Measurements from ENCODE around the gene KRTAP21-1.

Gene KRTAP21-1

DNA sequence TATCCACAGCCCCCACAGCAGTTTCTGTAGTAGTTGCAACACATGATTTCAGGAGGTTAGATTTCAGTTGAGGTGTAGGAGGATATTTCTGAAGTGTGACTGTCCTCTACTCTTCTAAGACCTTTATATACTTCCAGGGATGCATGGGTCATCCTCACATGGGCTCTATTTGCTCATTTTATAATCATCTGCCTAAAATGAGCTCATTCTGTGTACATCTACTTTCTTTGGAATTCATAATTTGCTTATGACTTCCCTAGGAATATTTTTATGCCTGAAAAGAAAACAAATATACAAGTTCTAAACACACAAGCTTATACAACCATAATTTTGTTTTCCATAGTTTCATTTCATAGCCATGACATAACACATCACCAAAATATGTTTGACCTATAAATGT is 8.1 kb downstream of the KRTAP21-1 start, which contains the start of gene KRTAP21-2:
Gene KRTAP21-2, minus strand, starts transcription at position 101 of the 400 bp plus-strand sequence. Its CDS starts 57 bp downstream, at position 44.
- no peak within 1 kb of the TSS for H3K4me3 ChIP-seq (ENCODE audit: low read depth, low read length)
- no peak for TF ChIP-seq CTCF (IDR thresholded peaks at IDR 0.05; ENCODE audit: borderline replicate concordance, insufficient read depth, low read depth, low read length)

GRCh38 chr21:30740462-30740861 is 14.8 kb downstream of the KRTAP21-1 start:
- H3K4me3 ChIP-seq (ENCODE audit: low read depth, low read length), result no peak overlapping the region
- TF ChIP-seq CTCF (IDR thresholded peaks at IDR 0.05; ENCODE audit: borderline replicate concordance, insufficient read depth, low read depth, low read length), result no peak

GRCh38 chr21:30733026-30733425 is 22.2 kb downstream of the KRTAP21-1 start:
- no peak for TF ChIP-seq CTCF (IDR thresholded peaks at IDR 0.05; ENCODE audit: borderline replicate concordance, insufficient read depth, low read depth, low read length)
- no peak overlapping the region for H3K4me3 ChIP-seq (ENCODE audit: low read depth, low read length)

GRCh38 chr21:30726726-30727125 is 28.5 kb downstream of the KRTAP21-1 start:
- no peak for TF ChIP-seq CTCF (IDR thresholded peaks at IDR 0.05; ENCODE audit: borderline replicate concordance, insufficient read depth, low read depth, low read length)
- H3K4me3 ChIP-seq (ENCODE audit: low read depth, low read length), result no peak overlapping the region

DNA sequence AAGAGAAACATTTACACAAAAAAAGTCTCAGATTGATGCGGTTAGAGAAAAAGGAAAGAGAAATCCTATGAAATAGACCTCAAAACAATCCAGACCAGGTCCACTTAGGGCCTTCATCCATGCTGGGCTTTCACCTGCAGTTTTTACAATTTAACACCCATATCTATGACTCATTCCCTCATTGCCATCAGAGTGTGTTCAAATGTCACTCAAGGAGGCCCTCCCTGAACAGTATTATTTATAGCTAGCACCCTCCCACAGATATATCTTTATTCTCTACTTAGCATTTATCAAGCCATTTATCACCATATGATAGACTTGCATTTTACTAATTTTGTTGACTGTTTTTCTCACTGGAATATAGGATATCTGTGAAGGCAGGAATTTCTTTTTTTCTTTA is 35.8 kb downstream of the KRTAP21-1 start:
- no peak for TF ChIP-seq CTCF (IDR thresholded peaks at IDR 0.05; ENCODE audit: borderline replicate concordance, insufficient read depth, low read depth, low read length)
- H3K4me3 ChIP-seq (ENCODE audit: low read depth, low read length), result no peak overlapping the region

- no peak for TF ChIP-seq CTCF (IDR thresholded peaks at IDR 0.05; ENCODE audit: borderline replicate concordance, insufficient read depth, low read depth, low read length)
- no peak within 1 kb of the TSS for H3K4me3 ChIP-seq (ENCODE audit: low read depth, low read length)
Observed at GRCh38 chr21:30718239-30718909, 36.9 kb downstream of the KRTAP21-1 start, which contains the start of gene KRTAP21-3. Gene KRTAP21-3 (minus strand): TSS chr21:30718777. CDS start chr21:30718759, 18 bp downstream.

DNA sequence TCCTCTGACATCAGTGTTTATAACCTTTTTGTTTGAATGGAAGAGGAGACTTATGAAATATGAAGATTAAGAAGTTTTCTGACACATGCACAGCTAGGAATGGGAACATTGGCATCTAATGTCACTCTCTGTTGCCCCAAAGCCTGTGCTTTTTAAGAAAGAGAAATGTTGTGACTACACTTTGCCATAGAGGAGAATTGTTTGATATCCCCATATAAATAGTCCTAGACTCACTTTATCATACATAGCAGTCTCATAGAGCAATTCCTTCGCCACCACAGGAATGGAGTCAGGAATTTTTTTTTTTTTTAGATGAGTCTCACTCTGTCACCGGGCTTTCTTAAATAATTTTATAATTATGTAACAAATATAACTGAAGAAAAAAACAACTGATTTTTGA is 38.1 kb downstream of the KRTAP21-1 start:
- TF ChIP-seq CTCF (IDR thresholded peaks at IDR 0.05; ENCODE audit: borderline replicate concordance, insufficient read depth, low read depth, low read length), result no peak
- no peak overlapping the region for H3K4me3 ChIP-seq (ENCODE audit: low read depth, low read length)
